Glomerular visceral epithelial cell (primary cell): ENCODE measurements around the gene STX8.
A peak's percentile ranks its signal among the peaks of the same experiment; 100 is the strongest.

Experiments
- DNase-seq: peaks from one replicate; pipeline ENCODE4 v3.0.0-alpha.2; 2016; ENCODE audit errors: extremely low spot score

STX8 gene

GRCh38 chr17:9557161-9557755, 18.4 kb downstream of the STX8 start:
- DNase-seq, result no peak

GRCh38 chr17:9554715-9555114, 20.9 kb downstream of the STX8 start:
- DNase-seq, result peak; percentile 50

- DNase-seq, result no peak
These were observed 22.0 kb downstream of the STX8 start for GRCh38 chr17:9553596-9553995.

GRCh38 chr17:9553181-9553580, 22.4 kb downstream of the STX8 start:
- DNase-seq, result no peak

GRCh38 chr17:9549215-9549614, 26.4 kb downstream of the STX8 start:
- no peak for DNase-seq

- DNase-seq, result peak; percentile 37
These were observed 31.4 kb downstream of the STX8 start for GRCh38 chr17:9544221-9544620.

GRCh38 chr17:9541718-9542117, 33.9 kb downstream of the STX8 start:
- DNase-seq, result no peak

- DNase-seq, result no peak
These were observed 37.0 kb downstream of the STX8 start for GRCh38 chr17:9538626-9539025.

- DNase-seq, result no peak
These were observed 38.3 kb downstream of the STX8 start for GRCh38 chr17:9537177-9537776.

- no peak for DNase-seq
These were observed 39.6 kb downstream of the STX8 start for GRCh38 chr17:9536061-9536460.

- no peak for DNase-seq
These were observed 42.2 kb downstream of the STX8 start for GRCh38 chr17:9533441-9533840.

- DNase-seq, result no peak
These were observed 42.9 kb downstream of the STX8 start for GRCh38 chr17:9532715-9533114.

- no peak for DNase-seq
These were observed 44.6 kb downstream of the STX8 start for GRCh38 chr17:9531034-9531433.

GRCh38 chr17:9529033-9529700, 46.5 kb downstream of the STX8 start:
- DNase-seq, result peak; percentile 38

GRCh38 chr17:9527788-9528187, 47.8 kb downstream of the STX8 start:
- no peak for DNase-seq

GRCh38 chr17:9522074-9522473, 53.5 kb downstream of the STX8 start:
- DNase-seq, result peak; percentile 56

- DNase-seq, result no peak
These were observed 54.6 kb downstream of the STX8 start for GRCh38 chr17:9521062-9521461.

GRCh38 chr17:9520649-9521048, 55.0 kb downstream of the STX8 start:
- no peak for DNase-seq

GRCh38 chr17:9519583-9520272, 55.9 kb downstream of the STX8 start:
- no peak for DNase-seq

GRCh38 chr17:9517396-9517795, 58.2 kb downstream of the STX8 start:
- no peak for DNase-seq

- no peak for DNase-seq
These were observed 62.4 kb downstream of the STX8 start for GRCh38 chr17:9513266-9513665.

GRCh38 chr17:9512323-9513168, 63.1 kb downstream of the STX8 start:
- DNase-seq, result peak; percentile 36
